OCI-LY7 (cell line): ENCODE data around the gene SLC66A1.

Source experiments
- EZH2phosphoT487 ChIP-seq: fragments of 200-600 bp; sonication (generic); IDR thresholded peaks from 2 replicates; pipeline ENCODE4 v1.6.1; 2018; ENCODE audit warnings: low read depth, borderline replicate concordance, mild to moderate bottlenecking, mixed run types, antibody characterized with exemption, low read length, moderate library complexity, mixed read lengths
- TF ChIP-seq, protein P1 (sequence below): fragments of 200-600 bp; sonication (generic); conservative IDR thresholded peaks from 2 replicates; pipeline ENCODE4 v1.5.1; 2014; ENCODE audit warnings: mild to moderate bottlenecking, antibody characterized with exemption, low read length, moderate library complexity, mixed read lengths

DNA sequence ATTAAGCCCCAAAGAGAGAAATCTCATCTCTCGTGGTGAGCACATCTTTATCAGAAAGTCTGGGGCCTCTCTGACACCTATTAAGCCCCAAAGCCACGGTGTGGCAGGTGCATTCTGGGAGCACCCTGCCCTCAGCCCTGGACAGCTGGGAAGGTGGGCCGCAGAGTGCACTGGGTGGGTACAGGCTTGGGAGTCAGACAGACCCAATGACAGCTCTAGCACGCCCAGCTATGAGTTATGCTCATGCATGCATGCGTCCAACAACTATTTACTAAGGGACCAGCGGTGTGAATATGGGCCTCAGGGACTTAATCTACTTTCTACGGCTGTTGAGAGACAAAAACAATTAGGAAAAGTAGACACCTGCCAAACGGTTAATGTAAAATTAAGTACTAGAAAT, 46.6 kb downstream of the SLC66A1 start:
- TF ChIP-seq, protein P1, sequence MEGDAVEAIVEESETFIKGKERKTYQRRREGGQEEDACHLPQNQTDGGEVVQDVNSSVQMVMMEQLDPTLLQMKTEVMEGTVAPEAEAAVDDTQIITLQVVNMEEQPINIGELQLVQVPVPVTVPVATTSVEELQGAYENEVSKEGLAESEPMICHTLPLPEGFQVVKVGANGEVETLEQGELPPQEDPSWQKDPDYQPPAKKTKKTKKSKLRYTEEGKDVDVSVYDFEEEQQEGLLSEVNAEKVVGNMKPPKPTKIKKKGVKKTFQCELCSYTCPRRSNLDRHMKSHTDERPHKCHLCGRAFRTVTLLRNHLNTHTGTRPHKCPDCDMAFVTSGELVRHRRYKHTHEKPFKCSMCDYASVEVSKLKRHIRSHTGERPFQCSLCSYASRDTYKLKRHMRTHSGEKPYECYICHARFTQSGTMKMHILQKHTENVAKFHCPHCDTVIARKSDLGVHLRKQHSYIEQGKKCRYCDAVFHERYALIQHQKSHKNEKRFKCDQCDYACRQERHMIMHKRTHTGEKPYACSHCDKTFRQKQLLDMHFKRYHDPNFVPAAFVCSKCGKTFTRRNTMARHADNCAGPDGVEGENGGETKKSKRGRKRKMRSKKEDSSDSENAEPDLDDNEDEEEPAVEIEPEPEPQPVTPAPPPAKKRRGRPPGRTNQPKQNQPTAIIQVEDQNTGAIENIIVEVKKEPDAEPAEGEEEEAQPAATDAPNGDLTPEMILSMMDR = no peak
- no peak for TF ChIP-seq EZH2phosphoT487
